Breast epithelium (tissue), 3 donors: Measurements from ENCODE around the gene ANXA2R.

ENCODE experiments used
- POLR2A ChIP-seq: fragments of 450-650 bp; IDR thresholded peaks from one replicate; pipeline ENCODE4 v1.6.1; 2016; ENCODE audit warnings: antibody characterized with exemption, mild to moderate bottlenecking, moderate library complexity
- POLR2AphosphoS5 ChIP-seq, 3 donors: sonication (generic); formaldehyde crosslinking; IDR thresholded peaks; one replicate each; pipeline ENCODE4 v1.6.1; 2017; ENCODE audit warnings: antibody characterized with exemption in 3 of 3
- TF ChIP-seq, protein P1 (sequence below), 3 donors: fragments of 450-650 bp; IDR thresholded peaks; one replicate each; pipeline ENCODE4 v1.5.1; 2016 to 2017; ENCODE audit warnings: antibody characterized with exemption in 3 of 3, mild to moderate bottlenecking in 3 of 3, moderate library complexity in 3 of 3

DNA sequence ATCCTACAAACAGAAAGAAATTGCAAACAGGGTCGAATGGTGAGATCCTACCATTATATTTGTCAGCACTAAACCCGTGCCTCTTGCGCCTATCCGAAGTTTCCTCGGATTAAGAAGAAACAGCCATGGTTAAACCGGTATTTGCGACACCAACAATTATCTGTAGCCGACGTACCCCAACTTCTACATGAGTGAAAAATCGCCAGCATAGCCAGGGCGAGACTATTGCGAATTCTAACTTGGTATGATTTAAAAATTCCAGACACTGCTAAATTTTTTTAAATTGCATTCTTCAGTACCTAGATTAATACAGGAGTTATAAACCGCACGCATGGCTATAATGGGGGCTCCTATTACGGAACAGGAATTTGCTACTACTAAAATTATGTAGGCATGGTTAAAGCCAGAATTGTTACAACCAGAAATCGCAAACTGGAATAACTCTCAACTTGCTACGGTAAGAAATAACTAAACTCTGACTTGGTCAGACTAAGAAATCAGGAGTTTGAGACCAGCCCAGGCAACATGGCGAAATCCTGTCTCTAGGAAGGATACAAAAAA is 25.3 kb upstream of the ANXA2R start:
- TF ChIP-seq, protein P1, sequence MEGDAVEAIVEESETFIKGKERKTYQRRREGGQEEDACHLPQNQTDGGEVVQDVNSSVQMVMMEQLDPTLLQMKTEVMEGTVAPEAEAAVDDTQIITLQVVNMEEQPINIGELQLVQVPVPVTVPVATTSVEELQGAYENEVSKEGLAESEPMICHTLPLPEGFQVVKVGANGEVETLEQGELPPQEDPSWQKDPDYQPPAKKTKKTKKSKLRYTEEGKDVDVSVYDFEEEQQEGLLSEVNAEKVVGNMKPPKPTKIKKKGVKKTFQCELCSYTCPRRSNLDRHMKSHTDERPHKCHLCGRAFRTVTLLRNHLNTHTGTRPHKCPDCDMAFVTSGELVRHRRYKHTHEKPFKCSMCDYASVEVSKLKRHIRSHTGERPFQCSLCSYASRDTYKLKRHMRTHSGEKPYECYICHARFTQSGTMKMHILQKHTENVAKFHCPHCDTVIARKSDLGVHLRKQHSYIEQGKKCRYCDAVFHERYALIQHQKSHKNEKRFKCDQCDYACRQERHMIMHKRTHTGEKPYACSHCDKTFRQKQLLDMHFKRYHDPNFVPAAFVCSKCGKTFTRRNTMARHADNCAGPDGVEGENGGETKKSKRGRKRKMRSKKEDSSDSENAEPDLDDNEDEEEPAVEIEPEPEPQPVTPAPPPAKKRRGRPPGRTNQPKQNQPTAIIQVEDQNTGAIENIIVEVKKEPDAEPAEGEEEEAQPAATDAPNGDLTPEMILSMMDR (IDR thresholded peaks at IDR 0.05) = no peak
- TF ChIP-seq POLR2A = no peak
- no peak for TF ChIP-seq POLR2AphosphoS5 (IDR thresholded peaks at IDR 0.05)
